Measurements from ENCODE around the gene TMEM132C. TPM values are rescaled to one million over a fixed set of nuclear protein-coding genes. Genes with fewer than 3 reads are reported as not detected.

TMEM132C gene
- total and polyA plus RNA-seq, 2 of the 4 experiments (the other 2 are of a cell fraction) = not detected

DNA sequence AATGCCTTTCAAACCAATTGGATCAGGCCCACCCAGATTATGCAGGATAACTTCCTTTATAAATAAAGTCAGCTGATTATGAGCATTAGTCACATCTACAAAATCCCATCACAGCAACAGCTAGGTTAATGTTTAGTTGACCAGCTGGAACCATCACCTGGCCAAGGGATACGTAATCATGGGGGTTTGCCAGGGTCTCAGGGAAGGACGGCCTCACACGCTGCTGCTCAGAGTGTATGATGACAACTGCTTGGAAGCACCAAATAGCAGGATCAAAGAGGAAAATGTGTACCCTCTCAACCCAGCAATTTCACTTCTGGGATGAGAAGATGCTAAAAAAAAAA, 394.2 kb downstream of the TMEM132C start:
- H2BK15ac ChIP-seq (ENCODE audit: low read depth, low read length) = no peak overlapping the region
- no peak overlapping the region for H3K4me3 ChIP-seq (ENCODE audit: insufficient read depth, low read depth, low read length)
- no peak overlapping the region for H3K27ac ChIP-seq (ENCODE audit: insufficient read depth, low read length)
- no peaks in the 10 kb centered on the region for H3K4me1 ChIP-seq (ENCODE audit: control insufficient read depth, insufficient read depth, low read length)
- dilution Hi-C loops (cut with HindIII; ENCODE audit: low sequenced_read_pairs, unreplicated experiment) = no loop called here
- H2BK5ac ChIP-seq (ENCODE audit: low read depth, low read length, poor library complexity, severe bottlenecking) = no peak overlapping the region
- ATAC-seq (ENCODE audit: low read depth) (no peak), DNase-seq (no peak)
- no peaks in the 10 kb centered on the region for H3K36me3 ChIP-seq (ENCODE audit: control insufficient read depth, insufficient read depth, low read length)
- no peak overlapping the region for H3K23ac ChIP-seq (ENCODE audit: low read depth, low read length)
- H4K91ac ChIP-seq (ENCODE audit: insufficient read depth, low read depth, low read length) = no peak overlapping the region
- H3K9ac ChIP-seq (ENCODE audit: low read depth, low read length) = no peak overlapping the region
- H4K20me1 ChIP-seq (ENCODE audit: insufficient read depth, low read length) = no peaks in the 10 kb centered on the region; the same call in 1 of the 2 replicates
- H3K4ac ChIP-seq (ENCODE audit: low read depth, low read length) = no peak overlapping the region
- no peak overlapping the region for H3K4me2 ChIP-seq (ENCODE audit: low read depth, low read length)
- no peaks in the 10 kb centered on the region for H3K79me1 ChIP-seq (ENCODE audit: low read depth in 1 of 2, low read length in 2 of 2)
- ChIA-PET POLR2A (ENCODE audit: unreplicated experiment) (no interaction called here), CTCF (no interaction called here)
- no CpG with 5 or more reads among the region's 3 CpGs for WGBS, 2 experiments (ENCODE audit: extremely low coverage in 2 of 2, insufficient read length in 1 of 2)
- H3K18ac ChIP-seq (ENCODE audit: low read depth, low read length) = no peak overlapping the region
- H2AK5ac ChIP-seq (ENCODE audit: low read depth, low read length) = no peak overlapping the region
- no peaks in the 10 kb centered on the region for H3K27me3 ChIP-seq (ENCODE audit: control insufficient read depth, insufficient read depth, low read length)
- H3K56ac ChIP-seq (ENCODE audit: extremely low read depth, insufficient read depth, low read length) = no peak overlapping the region
- no peak overlapping the region for H2BK120ac ChIP-seq (ENCODE audit: low read depth, low read length)
- no peak overlapping the region for H2AFZ ChIP-seq (replicated peaks; ENCODE audit: low read length, poor library complexity)
- no TSS peak for BruUV-seq (replicated peaks)
- no peak overlapping the region for H4K8ac ChIP-seq (ENCODE audit: low read depth in 2 of 2, low read length in 2 of 2)
- peaks cover 37% of the 10 kb centered on the region for H3K9me3 ChIP-seq (ENCODE audit: control insufficient read depth, insufficient read depth, low read length)
- H3K9me1 ChIP-seq (ENCODE audit: insufficient read depth, low read length) = no peaks in the 10 kb centered on the region
- TF ChIP-seq RFX5 (IDR thresholded peaks at IDR 0.05; ENCODE audit: low read depth, low read length) = no peak
- no peak for TF ChIP-seq BHLHE40 (IDR thresholded peaks at IDR 0.05; ENCODE audit: low read depth, low read length)
- no peak for TF ChIP-seq NFE2L2 (IDR thresholded peaks at IDR 0.05; ENCODE audit: low read depth, low read length)
- TF ChIP-seq, protein P1, sequence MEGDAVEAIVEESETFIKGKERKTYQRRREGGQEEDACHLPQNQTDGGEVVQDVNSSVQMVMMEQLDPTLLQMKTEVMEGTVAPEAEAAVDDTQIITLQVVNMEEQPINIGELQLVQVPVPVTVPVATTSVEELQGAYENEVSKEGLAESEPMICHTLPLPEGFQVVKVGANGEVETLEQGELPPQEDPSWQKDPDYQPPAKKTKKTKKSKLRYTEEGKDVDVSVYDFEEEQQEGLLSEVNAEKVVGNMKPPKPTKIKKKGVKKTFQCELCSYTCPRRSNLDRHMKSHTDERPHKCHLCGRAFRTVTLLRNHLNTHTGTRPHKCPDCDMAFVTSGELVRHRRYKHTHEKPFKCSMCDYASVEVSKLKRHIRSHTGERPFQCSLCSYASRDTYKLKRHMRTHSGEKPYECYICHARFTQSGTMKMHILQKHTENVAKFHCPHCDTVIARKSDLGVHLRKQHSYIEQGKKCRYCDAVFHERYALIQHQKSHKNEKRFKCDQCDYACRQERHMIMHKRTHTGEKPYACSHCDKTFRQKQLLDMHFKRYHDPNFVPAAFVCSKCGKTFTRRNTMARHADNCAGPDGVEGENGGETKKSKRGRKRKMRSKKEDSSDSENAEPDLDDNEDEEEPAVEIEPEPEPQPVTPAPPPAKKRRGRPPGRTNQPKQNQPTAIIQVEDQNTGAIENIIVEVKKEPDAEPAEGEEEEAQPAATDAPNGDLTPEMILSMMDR (conservative IDR thresholded peaks at IDR 0.05; ENCODE audit: low read depth, low read length) = no peak
- TF ChIP-seq RAD21 (IDR thresholded peaks at IDR 0.05; ENCODE audit: low read length) = no peak
- no peak for TF ChIP-seq CHD1 (IDR thresholded peaks at IDR 0.05; ENCODE audit: low read depth, low read length)
- TF ChIP-seq, protein P2, sequence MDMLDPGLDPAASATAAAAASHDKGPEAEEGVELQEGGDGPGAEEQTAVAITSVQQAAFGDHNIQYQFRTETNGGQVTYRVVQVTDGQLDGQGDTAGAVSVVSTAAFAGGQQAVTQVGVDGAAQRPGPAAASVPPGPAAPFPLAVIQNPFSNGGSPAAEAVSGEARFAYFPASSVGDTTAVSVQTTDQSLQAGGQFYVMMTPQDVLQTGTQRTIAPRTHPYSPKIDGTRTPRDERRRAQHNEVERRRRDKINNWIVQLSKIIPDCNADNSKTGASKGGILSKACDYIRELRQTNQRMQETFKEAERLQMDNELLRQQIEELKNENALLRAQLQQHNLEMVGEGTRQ (IDR thresholded peaks at IDR 0.05; ENCODE audit: low read depth, low read length) = no peak
- no peak for TF ChIP-seq CEBPB (IDR thresholded peaks at IDR 0.05; ENCODE audit: low read depth, low read length)
- TF ChIP-seq FOS (IDR thresholded peaks at IDR 0.05; ENCODE audit: low read depth, low read length) = no peak
- no peak for TF ChIP-seq MXI1 (IDR thresholded peaks at IDR 0.05; ENCODE audit: borderline replicate concordance, low read depth, low read length)
- no peak for TF ChIP-seq RCOR1 (IDR thresholded peaks at IDR 0.05; ENCODE audit: insufficient replicate concordance, low read length)
- TF ChIP-seq SMC3 (IDR thresholded peaks at IDR 0.05; ENCODE audit: low read depth, low read length) = no peak
- no peak for TF ChIP-seq POLR2A (IDR thresholded peaks at IDR 0.05; ENCODE audit: low read depth, low read length)
- no peak for TF ChIP-seq MAZ (IDR thresholded peaks at IDR 0.05; ENCODE audit: borderline replicate concordance, low read depth, low read length)
- TF ChIP-seq, protein P3, sequence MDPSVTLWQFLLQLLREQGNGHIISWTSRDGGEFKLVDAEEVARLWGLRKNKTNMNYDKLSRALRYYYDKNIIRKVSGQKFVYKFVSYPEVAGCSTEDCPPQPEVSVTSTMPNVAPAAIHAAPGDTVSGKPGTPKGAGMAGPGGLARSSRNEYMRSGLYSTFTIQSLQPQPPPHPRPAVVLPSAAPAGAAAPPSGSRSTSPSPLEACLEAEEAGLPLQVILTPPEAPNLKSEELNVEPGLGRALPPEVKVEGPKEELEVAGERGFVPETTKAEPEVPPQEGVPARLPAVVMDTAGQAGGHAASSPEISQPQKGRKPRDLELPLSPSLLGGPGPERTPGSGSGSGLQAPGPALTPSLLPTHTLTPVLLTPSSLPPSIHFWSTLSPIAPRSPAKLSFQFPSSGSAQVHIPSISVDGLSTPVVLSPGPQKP (IDR thresholded peaks at IDR 0.05; ENCODE audit: borderline replicate concordance, low read depth, low read length) = no peak
- no peak for TF ChIP-seq MAFK (IDR thresholded peaks at IDR 0.05; ENCODE audit: low read depth, low read length)
- no peak overlapping the region for H3K14ac ChIP-seq (replicated peaks; ENCODE audit: low read depth, low read length)
- H2BK20ac ChIP-seq (ENCODE audit: low read depth, low read length) = no peak overlapping the region
- intact Hi-C loops (cut with micrococcal nuclease) = no loop called here
- H4K5ac ChIP-seq (ENCODE audit: low read depth, low read length) = no peak overlapping the region
- in situ Hi-C loops (cut with MboI; ENCODE audit: low sequenced_read_pairs) = no loop called here
- no peak overlapping the region for H2AK9ac ChIP-seq (replicated peaks; ENCODE audit: low read depth, low read length, poor library complexity)

All from IMR-90 (cell line).